OCI-LY3 (cell line): ENCODE measurements around the gene HOXD1.
A peak's percentile ranks its signal among the peaks of the same experiment; 100 is the strongest.

Source experiments
- H2AFZ ChIP-seq: fragments of 200-600, 300-600 bp; shearing (Covaris generic); 2 replicates; pipeline ENCODE4 v1.6.0; 2014; ENCODE audit warnings: antibody characterized with exemption, low read depth, low read length
- H3K27ac ChIP-seq: fragments of 200-600, 300-600 bp; sonication (generic); 2 replicates; pipeline ENCODE4 v1.5.1; 2014; ENCODE audit warnings: mild to moderate bottlenecking, low read length, moderate library complexity, mixed read lengths
- H3K27me3 ChIP-seq: fragments of 200-600, 300-600 bp; sonication (generic); 2 replicates; pipeline ENCODE4 v1.6.1; 2014; ENCODE audit warnings: low read depth, low read length, mixed read lengths
- H3K36me3 ChIP-seq: fragments of 200-600, 300-600 bp; sonication (generic); replicated peaks from 2 replicates; pipeline ENCODE3; 2014; ENCODE audit warnings: low read depth, low read length, mixed read lengths
- H3K4me1 ChIP-seq: fragments of 300-600, 200-600 bp; sonication (generic); 2 replicates; pipeline ENCODE4 v1.6.1; 2014; ENCODE audit warnings: low read length, mixed read lengths
- H3K4me2 ChIP-seq: fragments of 200-600, 300-600 bp; sonication (generic); 2 replicates; pipeline ENCODE4 v1.6.1; 2014; ENCODE audit warnings: low read length, mixed read lengths
- H3K4me3 ChIP-seq: fragments of 300-600, 200-600 bp; sonication (generic); 2 replicates; pipeline ENCODE4 v1.5.1; 2014; ENCODE audit warnings: antibody characterized with exemption, mild to moderate bottlenecking, low read length, moderate library complexity
- H3K79me2 ChIP-seq: fragments of 300-600, 200-600 bp; shearing (Covaris generic); 2 replicates; pipeline ENCODE4 v1.6.1; 2014; ENCODE audit warnings: mild to moderate bottlenecking, low read length, mixed read lengths
- H3K9ac ChIP-seq: fragments of 300-600, 200-600 bp; shearing (Covaris generic); 2 replicates; pipeline ENCODE4 v1.6.0; 2014; ENCODE audit warnings: mild to moderate bottlenecking, low read length, moderate library complexity
- H3K9me3 ChIP-seq: fragments of 200-600, 300-600 bp; shearing (Covaris generic); 2 replicates; pipeline ENCODE4 v1.6.1; 2014; ENCODE audit warnings: low read length, mixed read lengths; ENCODE audit not compliant: insufficient read depth
- H4K20me1 ChIP-seq: fragments of 200-600, 300-600 bp; sonication (generic); 2 replicates; pipeline ENCODE4 v1.6.1; 2016; ENCODE audit warnings: low read length, mixed read lengths; ENCODE audit not compliant: insufficient read depth
- EZH2phosphoT487 ChIP-seq: fragments of 200-600 bp; shearing (Covaris generic); IDR thresholded peaks from 2 replicates; pipeline ENCODE4 v1.6.1; 2018; ENCODE audit warnings: antibody characterized with exemption, mixed run types, low read depth
- TF ChIP-seq, protein P1 (sequence below): fragments of 200-600, 300-600 bp; sonication (generic); IDR thresholded peaks from 2 replicates; pipeline ENCODE4 v1.5.1; 2014; ENCODE audit warnings: antibody characterized with exemption, low read length, low read depth

HOXD1 gene

DNA sequence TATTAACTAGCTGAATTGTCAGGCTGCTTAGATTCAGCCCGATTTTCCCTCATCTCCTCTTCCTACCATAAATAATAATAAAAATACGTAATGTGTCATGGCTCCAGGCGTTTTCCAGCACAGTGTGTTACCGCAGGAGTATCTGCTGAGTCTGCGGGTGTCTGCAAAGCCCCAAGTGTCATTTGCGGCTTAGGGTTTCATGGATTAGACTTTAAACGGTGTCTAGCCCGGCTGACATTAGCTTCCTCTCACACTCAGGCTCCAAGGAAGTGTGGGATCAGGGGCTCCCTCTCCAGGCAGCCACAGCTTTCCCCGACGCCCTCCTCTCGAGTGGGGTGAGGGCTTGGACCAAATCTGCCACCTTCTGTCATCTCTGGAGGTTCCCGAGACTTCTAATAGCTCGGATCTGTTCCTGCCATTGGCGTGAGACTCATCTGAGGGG is 14.1 kb upstream of the HOXD1 start:
- Histone ChIP-seq H3K36me3 (no peaks in the 10 kb centered on the region), H3K4me1 (no peaks in the 10 kb centered on the region), H4K20me1 (no peaks in the 10 kb centered on the region), H3K9me3 (no peaks in the 10 kb centered on the region), H3K27me3 (no peaks in the 10 kb centered on the region), H2AFZ (no peak overlapping the region), H3K79me2 (no peaks in the 10 kb centered on the region), H3K9ac (no peak overlapping the region), H3K4me2 (peak overlapping the region; percentile 60), H3K4me3 (peak overlapping the region; percentile 55), H3K27ac (no peak overlapping the region)
- TF ChIP-seq EZH2phosphoT487: no peak
- TF ChIP-seq, protein P1, sequence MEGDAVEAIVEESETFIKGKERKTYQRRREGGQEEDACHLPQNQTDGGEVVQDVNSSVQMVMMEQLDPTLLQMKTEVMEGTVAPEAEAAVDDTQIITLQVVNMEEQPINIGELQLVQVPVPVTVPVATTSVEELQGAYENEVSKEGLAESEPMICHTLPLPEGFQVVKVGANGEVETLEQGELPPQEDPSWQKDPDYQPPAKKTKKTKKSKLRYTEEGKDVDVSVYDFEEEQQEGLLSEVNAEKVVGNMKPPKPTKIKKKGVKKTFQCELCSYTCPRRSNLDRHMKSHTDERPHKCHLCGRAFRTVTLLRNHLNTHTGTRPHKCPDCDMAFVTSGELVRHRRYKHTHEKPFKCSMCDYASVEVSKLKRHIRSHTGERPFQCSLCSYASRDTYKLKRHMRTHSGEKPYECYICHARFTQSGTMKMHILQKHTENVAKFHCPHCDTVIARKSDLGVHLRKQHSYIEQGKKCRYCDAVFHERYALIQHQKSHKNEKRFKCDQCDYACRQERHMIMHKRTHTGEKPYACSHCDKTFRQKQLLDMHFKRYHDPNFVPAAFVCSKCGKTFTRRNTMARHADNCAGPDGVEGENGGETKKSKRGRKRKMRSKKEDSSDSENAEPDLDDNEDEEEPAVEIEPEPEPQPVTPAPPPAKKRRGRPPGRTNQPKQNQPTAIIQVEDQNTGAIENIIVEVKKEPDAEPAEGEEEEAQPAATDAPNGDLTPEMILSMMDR: no peak

DNA sequence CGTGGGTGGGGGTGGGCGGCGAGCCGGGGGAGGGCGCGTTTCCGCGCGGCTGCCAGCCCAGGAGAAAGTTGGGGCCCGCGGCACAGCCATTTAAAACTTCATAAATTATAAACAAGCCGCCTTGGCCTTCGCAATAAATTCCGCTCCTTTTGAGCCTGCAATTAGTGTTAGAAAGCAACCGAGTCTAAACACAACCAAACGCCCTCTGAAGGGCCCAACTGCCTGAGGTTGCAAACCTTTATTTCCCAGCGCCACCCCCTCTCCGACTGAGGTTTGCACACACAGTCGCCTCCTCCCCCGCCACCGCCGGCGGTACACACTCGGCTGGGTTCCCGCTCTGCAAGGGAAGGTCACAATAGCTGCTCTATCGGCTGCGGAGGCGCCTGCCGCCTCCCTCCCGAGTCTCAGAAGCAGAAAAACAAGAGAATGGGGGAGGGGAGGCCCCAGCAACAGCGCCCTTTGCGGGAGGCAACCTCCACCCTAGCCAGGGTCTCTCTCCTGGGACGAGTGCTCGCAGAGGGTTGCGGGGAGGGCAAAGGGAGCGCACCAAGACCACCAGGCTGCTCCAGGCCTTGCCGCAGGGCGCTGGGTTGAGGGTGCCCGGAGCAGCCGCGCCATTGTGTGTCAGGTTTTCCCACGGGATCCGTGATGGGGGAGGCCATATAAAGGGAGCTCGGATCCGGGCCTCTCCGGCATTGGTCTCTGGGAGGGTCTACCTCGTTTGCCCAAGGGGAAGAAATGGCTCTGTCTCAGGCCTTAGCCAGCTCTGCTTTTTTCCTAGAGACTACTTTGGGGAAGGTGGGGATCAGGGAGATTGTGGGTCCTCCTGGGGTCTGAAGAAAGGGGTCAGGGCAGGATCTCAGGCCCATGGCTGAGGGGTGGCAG is 13.4 kb upstream of the HOXD1 start:
- H3K27ac ChIP-seq: no peak overlapping the region
- TF ChIP-seq EZH2phosphoT487: no peak
- TF ChIP-seq, protein P1: no peak
- no peaks in the 10 kb centered on the region for H3K4me1 ChIP-seq
- no peak overlapping the region for H2AFZ ChIP-seq
- H3K9ac ChIP-seq: no peak overlapping the region
- no peaks in the 10 kb centered on the region for H3K36me3 ChIP-seq
- H3K79me2 ChIP-seq: no peaks in the 10 kb centered on the region
- peak overlapping the region; percentile 60 for H3K4me2 ChIP-seq
- H3K4me3 ChIP-seq: peak overlapping the region; percentile 55
- no peaks in the 10 kb centered on the region for H4K20me1 ChIP-seq
- H3K27me3 ChIP-seq: no peaks in the 10 kb centered on the region
- no peaks in the 10 kb centered on the region for H3K9me3 ChIP-seq

DNA sequence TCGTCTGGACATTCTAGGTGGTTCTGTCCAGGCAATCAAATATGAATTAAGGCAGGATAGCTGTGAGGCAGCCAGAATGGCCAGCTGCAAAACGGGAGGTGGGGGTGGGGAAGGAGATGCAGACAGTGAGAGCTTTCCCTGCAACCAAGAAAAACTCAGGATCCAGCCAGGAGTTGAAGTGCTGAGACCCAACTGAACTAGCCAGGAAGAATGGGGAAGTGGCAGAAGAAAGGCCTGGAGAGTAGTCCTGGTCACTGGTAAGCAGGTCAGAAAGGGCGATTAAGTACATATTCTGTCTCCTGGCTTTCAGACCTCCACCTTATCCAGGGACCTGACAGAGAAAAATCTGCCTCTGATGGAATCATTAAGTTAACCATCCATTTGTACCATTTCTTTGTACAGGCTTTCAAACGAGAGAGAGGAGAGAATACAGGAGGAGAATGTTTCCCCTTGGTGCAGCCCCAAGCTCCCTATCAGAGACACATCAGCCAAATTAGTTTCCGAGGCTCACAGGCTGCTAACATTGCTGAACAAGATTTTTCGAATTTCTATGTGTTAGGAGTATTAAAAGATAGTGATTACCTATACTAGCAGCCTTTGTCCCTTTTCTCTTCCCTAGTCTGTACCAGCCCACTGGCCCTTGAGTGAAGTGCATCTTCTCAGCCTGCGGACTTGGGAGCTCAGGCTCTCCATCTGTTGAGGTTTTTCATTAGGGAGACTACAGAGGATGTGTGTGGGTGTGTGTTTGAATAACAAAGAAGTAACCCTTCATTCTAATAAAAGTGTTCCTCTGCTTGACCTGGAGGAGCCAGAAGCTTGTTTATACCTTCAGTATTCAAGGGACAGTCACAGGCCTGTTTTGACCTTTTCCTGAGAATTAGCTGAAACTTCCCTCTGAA is 12.5 kb upstream of the HOXD1 start:
- Histone ChIP-seq H3K4me3 (no peak overlapping the region), H3K79me2 (no peaks in the 10 kb centered on the region), H3K9me3 (no peaks in the 10 kb centered on the region), H3K9ac (no peak overlapping the region), H3K4me1 (no peaks in the 10 kb centered on the region), H2AFZ (no peak overlapping the region), H4K20me1 (no peaks in the 10 kb centered on the region), H3K36me3 (no peaks in the 10 kb centered on the region), H3K4me2 (no peak overlapping the region), H3K27ac (no peak overlapping the region), H3K27me3 (0 out of 2 replicates have a peak, but pooled peaks cover 3% of the 10 kb centered on the region)
- TF ChIP-seq, protein P1: no peak
- TF ChIP-seq EZH2phosphoT487: no peak

DNA sequence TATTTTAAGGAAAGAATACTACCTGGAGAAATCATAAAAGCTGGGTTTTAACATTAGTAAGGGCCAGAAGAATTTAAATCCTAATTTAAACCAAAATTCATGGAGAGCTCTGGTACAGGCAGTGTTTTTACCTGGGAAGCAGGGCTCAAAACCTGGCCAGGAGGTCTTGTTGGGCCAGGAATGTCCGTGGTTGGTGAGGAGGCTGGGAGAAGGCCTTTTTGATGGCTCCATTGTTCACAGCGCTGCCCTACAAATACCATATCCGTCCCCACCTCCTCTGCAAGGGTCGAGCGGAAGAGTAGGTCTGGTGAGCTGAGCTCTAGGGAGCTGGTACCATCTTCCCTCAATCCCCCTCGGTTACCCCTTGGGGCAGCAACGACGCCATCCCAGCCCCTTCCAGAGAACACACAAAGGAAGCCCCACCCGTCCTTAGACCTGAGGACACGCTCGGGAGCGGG is 10.9 kb upstream of the HOXD1 start:
- H3K36me3 ChIP-seq: no peaks in the 10 kb centered on the region
- no peaks in the 10 kb centered on the region for H3K4me1 ChIP-seq
- H2AFZ ChIP-seq: no peak overlapping the region
- H3K79me2 ChIP-seq: no peaks in the 10 kb centered on the region
- H3K27me3 ChIP-seq: 0 out of 2 replicates have a peak, but pooled peaks cover 3% of the 10 kb centered on the region
- H4K20me1 ChIP-seq: no peaks in the 10 kb centered on the region
- no peak overlapping the region for H3K4me3 ChIP-seq
- TF ChIP-seq, protein P1: no peak
- no peak for TF ChIP-seq EZH2phosphoT487
- no peak overlapping the region for H3K4me2 ChIP-seq
- H3K9me3 ChIP-seq: no peaks in the 10 kb centered on the region
- H3K27ac ChIP-seq: no peak overlapping the region
- no peak overlapping the region for H3K9ac ChIP-seq
